HL-60 (cell line): ENCODE measurements around the gene ZNF273.

Experiments
- DNase-seq, 2 experiments: peaks; one replicate each; pipeline ENCODE4 v3.0.0-alpha.2; 2010 to 2020; ENCODE audit warnings: low read depth in 1 of 2, low spot score in 1 of 2
- H3K27ac ChIP-seq: fragments of 250-450 bp; sonication (Bioruptor Pico); replicated peaks from 2 replicates; pipeline ENCODE4 v1.5.1; 2020; ENCODE audit warnings: mild to moderate bottlenecking, moderate library complexity
- H3K27me3 ChIP-seq: fragments of 250-450 bp; sonication (Bioruptor Pico); 2 replicates; pipeline ENCODE4 v1.5.1; 2021; ENCODE audit warnings: mild to moderate bottlenecking, moderate library complexity; ENCODE audit not compliant: insufficient read depth, poor library complexity, severe bottlenecking
- H3K4me3 ChIP-seq: replicated peaks from 2 replicates; pipeline ENCODE4 v1.5.1; 2011; ENCODE audit warnings: mild to moderate bottlenecking, control low read depth, low read length; ENCODE audit not compliant: insufficient read depth
- CTCF ChIP-seq: IDR thresholded peaks from one replicate; pipeline ENCODE4 v1.5.1; 2011; ENCODE audit warnings: low read length, control low read depth, inconsistent platforms; ENCODE audit not compliant: insufficient read depth
- GABPA ChIP-seq: IDR thresholded peaks from 2 replicates; pipeline ENCODE4 v1.6.1; 2012; ENCODE audit warnings: low read depth
- POLR2AphosphoS5 ChIP-seq: IDR thresholded peaks from 2 replicates; pipeline ENCODE4 v1.6.1; 2012; ENCODE audit warnings: low read depth
- REST ChIP-seq: IDR thresholded peaks from 2 replicates; pipeline ENCODE4 v1.6.1; 2012; ENCODE audit warnings: low read depth; ENCODE audit not compliant: insufficient replicate concordance
- SPI1 ChIP-seq: IDR thresholded peaks from 2 replicates; pipeline ENCODE4 v1.6.1; 2012; ENCODE audit warnings: low read depth, mild to moderate bottlenecking, borderline replicate concordance

Gene ZNF273

GRCh38 chr7:64868499-64868898 is 34.6 kb upstream of the ZNF273 start:
- no peak for DNase-seq
- Histone ChIP-seq H3K27ac (no peak overlapping the region), H3K27me3 (no peaks in the 10 kb centered on the region), H3K4me3 (no peak overlapping the region)
- no peak for TF ChIP-seq REST
- no peak for TF ChIP-seq SPI1
- TF ChIP-seq CTCF, result no peak
- no peak for TF ChIP-seq POLR2AphosphoS5

- TF ChIP-seq GABPA (no peak), SPI1 (no peak), REST (no peak), CTCF (no peak), POLR2AphosphoS5 (no peak)
- no peak for DNase-seq
- Histone ChIP-seq H3K27me3 (no peaks in the 10 kb centered on the region), H3K27ac (no peak overlapping the region), H3K4me3 (no peak overlapping the region)
These were observed 33.9 kb upstream of the ZNF273 start for GRCh38 chr7:64869121-64869725.

- Histone ChIP-seq H3K27me3 (no peaks in the 10 kb centered on the region), H3K4me3 (no peak overlapping the region), H3K27ac (no peak overlapping the region)
- DNase-seq, result no peak
- TF ChIP-seq GABPA, result no peak
- no peak for TF ChIP-seq REST
- TF ChIP-seq SPI1, result no peak
- TF ChIP-seq CTCF, result no peak
- TF ChIP-seq POLR2AphosphoS5, result no peak
These were observed 33.0 kb upstream of the ZNF273 start for GRCh38 chr7:64869912-64870562.
